ENCODE measurements around the gene FIP1L1.
"Not testable (repeated sequence)": the region's sequence is repeated elsewhere in the genome, so short reads cannot be mapped to it uniquely, and the experiment has no call there.

DNA sequence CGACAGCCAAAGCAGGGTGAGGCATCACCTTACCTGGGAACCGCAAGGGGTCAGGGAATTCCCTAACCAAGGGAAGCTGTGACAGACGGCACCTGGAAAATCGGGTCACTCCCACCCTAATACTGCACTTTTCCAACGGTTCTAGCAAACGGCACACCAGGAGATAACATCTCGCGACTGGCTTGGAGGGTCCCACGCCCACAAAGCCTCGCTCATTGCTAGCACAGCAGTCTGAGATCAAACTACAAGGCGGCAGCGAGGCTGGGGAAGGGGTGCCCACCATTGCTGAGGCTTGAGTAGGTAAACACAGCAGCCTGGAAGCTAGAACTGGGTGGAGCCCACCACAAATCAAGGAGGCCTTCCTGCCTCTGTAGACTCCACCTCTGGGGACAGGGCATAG, 37.3 kb upstream of the FIP1L1 start:
- TF ChIP-seq, protein P1, sequence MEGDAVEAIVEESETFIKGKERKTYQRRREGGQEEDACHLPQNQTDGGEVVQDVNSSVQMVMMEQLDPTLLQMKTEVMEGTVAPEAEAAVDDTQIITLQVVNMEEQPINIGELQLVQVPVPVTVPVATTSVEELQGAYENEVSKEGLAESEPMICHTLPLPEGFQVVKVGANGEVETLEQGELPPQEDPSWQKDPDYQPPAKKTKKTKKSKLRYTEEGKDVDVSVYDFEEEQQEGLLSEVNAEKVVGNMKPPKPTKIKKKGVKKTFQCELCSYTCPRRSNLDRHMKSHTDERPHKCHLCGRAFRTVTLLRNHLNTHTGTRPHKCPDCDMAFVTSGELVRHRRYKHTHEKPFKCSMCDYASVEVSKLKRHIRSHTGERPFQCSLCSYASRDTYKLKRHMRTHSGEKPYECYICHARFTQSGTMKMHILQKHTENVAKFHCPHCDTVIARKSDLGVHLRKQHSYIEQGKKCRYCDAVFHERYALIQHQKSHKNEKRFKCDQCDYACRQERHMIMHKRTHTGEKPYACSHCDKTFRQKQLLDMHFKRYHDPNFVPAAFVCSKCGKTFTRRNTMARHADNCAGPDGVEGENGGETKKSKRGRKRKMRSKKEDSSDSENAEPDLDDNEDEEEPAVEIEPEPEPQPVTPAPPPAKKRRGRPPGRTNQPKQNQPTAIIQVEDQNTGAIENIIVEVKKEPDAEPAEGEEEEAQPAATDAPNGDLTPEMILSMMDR (IDR thresholded peaks at IDR 0.05) = not testable (repeated sequence)
- not testable (repeated sequence) for TF ChIP-seq POLR2A (IDR thresholded peaks at IDR 0.05; ENCODE audit: low read depth)

All from esophagus muscularis mucosa (tissue), 3 donors.